HFFc6 (cell line): Measurements from ENCODE around the gene EFNA2. TPM values are rescaled to one million over a fixed set of nuclear protein-coding genes. Genes with fewer than 3 reads are reported as not detected.

Source experiments
- DNase-seq: peaks from one replicate; pipeline ENCODE4 v3.0.0-alpha.2; 2018
- H3K27ac Mint-ChIP-seq: 2 replicates; pipeline ENCODE4 v1.8.0; 2020; ENCODE audit warnings: mild to moderate bottlenecking, mixed read lengths
- H3K27me3 Mint-ChIP-seq: 2 replicates; pipeline ENCODE4 v1.8.0; 2021; ENCODE audit warnings: mild to moderate bottlenecking, moderate library complexity, mixed read lengths; ENCODE audit not compliant: insufficient read depth
- H3K36me3 Mint-ChIP-seq: 2 replicates; pipeline ENCODE4 v1.8.0; 2021; ENCODE audit warnings: low read depth, mixed read lengths
- H3K4me1 Mint-ChIP-seq: 2 replicates; pipeline ENCODE4 v1.8.0; 2020; ENCODE audit warnings: low read depth, mixed read lengths
- H3K4me3 Mint-ChIP-seq: 2 replicates; pipeline ENCODE4 v1.8.0; 2020; ENCODE audit warnings: mild to moderate bottlenecking, moderate library complexity, mixed read lengths
- H3K9me3 Mint-ChIP-seq: 2 replicates; pipeline ENCODE4 v1.8.0; 2020; ENCODE audit warnings: mild to moderate bottlenecking, mixed read lengths
- total RNA-seq, 6 experiments: library from RNA; stranded (reverse); fragmentation: NEBNext Ultra II Directional; extraction: Animal tissue kit (Norgen Biotek cat#: 25700); gene quantifications; 2 replicates in 1 of 6; 3 replicates in 5 of 6; pipeline ENCODE4 v1.2.3, GENCODE V29; 2021
- TF ChIP-seq, protein P1 (sequence below): fragments of 200-600 bp; sonication (generic); IDR thresholded peaks from 2 replicates; pipeline ENCODE4 v1.5.0; 2021; ENCODE audit warnings: antibody characterized with exemption, mild to moderate bottlenecking

Gene EFNA2
- total RNA-seq, 6 experiments from 2014 or later: not detected

DNA sequence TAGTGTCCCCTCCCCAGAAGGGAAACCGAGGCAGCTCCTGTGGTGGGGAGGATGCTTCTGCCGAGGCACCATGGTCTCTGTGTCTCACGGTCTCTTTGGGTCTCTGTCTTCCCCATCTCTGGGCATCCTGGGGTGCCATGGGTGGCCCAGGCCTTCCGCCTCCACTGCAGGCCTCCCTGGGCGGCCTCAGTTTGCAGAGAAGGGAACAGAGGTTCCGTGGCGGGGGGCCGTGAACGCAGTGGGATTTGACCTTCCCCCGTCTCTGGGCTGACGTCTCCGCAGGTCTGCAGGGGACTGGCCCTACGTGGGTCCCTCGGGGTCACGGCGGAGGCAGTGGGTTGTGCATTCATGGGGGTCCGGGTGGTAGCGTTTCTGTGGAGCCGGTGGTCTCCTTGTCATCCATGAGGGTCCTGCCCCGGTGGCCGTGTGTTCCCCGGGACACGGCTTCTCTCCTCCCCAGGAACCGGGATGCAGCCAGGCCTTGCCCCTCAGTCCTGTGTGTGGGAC, 4.6 kb downstream of the EFNA2 start:
- TF ChIP-seq, protein P1, sequence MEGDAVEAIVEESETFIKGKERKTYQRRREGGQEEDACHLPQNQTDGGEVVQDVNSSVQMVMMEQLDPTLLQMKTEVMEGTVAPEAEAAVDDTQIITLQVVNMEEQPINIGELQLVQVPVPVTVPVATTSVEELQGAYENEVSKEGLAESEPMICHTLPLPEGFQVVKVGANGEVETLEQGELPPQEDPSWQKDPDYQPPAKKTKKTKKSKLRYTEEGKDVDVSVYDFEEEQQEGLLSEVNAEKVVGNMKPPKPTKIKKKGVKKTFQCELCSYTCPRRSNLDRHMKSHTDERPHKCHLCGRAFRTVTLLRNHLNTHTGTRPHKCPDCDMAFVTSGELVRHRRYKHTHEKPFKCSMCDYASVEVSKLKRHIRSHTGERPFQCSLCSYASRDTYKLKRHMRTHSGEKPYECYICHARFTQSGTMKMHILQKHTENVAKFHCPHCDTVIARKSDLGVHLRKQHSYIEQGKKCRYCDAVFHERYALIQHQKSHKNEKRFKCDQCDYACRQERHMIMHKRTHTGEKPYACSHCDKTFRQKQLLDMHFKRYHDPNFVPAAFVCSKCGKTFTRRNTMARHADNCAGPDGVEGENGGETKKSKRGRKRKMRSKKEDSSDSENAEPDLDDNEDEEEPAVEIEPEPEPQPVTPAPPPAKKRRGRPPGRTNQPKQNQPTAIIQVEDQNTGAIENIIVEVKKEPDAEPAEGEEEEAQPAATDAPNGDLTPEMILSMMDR: no peak
- Mint-ChIP-seq H3K4me1 (no peaks in the 10 kb centered on the region), H3K27ac (no peak overlapping the region), H3K9me3 (no peaks in the 10 kb centered on the region), H3K4me3 (no peak overlapping the region), H3K27me3 (peaks cover 16% of the 10 kb centered on the region), H3K36me3 (no peaks in the 10 kb centered on the region)
- no peak for DNase-seq

DNA sequence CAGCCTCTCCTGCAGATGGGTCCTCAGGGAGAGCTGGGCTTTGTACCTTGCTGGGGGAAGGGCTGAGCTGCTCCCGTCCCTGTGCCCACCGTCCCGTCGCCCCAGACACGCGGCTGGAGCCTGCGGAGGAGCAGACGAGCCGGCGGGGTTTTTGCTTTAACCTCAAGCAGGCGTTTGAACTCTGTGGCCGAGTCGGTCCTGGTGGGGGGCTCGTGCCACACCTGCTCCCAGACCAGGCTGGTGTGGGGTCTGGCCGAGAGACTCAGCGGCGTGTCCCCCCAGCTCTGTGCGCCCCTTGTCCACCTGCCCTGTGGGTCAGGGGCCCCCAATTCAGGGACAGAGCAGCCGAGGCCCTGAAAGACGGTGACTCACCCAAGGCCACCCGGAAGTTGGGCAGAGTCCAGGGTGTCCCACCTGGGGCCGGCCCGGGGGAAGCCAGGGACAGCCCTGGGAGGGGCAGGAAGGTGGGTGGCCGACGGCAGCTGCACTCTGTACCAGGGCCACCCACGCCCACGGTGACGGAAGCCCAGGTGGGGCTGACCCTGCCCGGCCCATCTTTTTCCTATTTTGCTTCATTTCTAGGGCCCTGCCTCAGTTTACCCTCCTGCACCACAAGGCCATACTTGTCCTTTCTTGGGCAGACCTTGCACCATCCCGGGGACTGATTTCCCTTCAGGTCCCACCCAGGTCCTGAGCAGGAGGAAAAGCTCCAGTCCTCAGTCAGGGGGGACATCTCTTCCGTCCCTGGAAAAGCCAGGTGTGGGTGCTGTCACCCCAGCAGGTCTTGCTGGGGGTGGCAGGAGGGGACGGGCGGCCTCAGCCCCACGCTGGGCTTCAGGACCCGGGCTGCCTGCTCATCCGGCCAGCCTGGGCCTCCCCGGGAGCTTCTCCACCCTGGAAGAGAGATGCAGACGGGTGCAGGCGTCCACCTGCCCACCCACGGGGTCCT, 5.3 kb downstream of the EFNA2 start:
- no peaks in the 10 kb centered on the region for H3K36me3 Mint-ChIP-seq
- TF ChIP-seq, protein P1: no peak

DNA sequence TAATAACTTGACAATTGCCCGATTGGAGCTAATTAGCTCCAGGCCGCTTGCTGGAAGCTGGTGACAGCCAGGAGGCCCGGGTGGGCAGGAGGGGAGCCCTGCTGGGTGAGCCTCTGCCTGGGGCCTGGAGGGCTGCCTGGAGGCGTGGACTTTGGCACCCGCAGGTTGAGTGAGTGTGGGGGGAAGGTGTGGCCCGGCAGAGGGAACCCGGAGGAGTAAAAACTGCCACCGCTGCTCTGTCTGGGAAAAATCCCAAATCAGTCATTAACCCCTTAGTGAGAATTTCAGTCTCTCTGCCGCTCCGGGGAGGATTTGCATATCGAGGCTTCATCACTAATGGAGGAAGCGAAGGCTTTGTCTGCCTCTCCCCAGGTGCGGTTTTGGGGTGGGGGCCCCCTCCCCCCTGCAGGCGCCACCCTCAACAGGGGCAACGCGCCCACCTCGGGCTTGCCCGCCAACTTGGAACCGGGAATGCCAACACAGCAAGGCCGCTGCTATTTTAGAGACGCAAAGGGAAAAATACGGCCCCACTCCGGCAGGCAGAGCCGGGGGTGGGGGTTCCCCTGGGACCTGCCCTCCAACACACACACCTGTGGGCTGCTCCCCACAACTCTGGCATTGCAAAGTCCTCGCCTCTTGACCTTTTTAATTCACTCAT, 6.2 kb downstream of the EFNA2 start:
- Mint-ChIP-seq H3K4me1 (no peaks in the 10 kb centered on the region), H3K4me3 (no peak overlapping the region), H3K27ac (no peak overlapping the region), H3K9me3 (no peaks in the 10 kb centered on the region), H3K27me3 (peaks cover 13% of the 10 kb centered on the region), H3K36me3 (no peaks in the 10 kb centered on the region)
- DNase-seq: no peak
- TF ChIP-seq, protein P1: no peak

More for the DNA sequence above, 5.3 kb downstream of the EFNA2 start:
- DNase-seq: no peak
- Mint-ChIP-seq H3K27ac (no peak overlapping the region), H3K27me3 (peaks cover 16% of the 10 kb centered on the region), H3K9me3 (no peaks in the 10 kb centered on the region), H3K4me3 (no peak overlapping the region), H3K4me1 (no peaks in the 10 kb centered on the region)

DNA sequence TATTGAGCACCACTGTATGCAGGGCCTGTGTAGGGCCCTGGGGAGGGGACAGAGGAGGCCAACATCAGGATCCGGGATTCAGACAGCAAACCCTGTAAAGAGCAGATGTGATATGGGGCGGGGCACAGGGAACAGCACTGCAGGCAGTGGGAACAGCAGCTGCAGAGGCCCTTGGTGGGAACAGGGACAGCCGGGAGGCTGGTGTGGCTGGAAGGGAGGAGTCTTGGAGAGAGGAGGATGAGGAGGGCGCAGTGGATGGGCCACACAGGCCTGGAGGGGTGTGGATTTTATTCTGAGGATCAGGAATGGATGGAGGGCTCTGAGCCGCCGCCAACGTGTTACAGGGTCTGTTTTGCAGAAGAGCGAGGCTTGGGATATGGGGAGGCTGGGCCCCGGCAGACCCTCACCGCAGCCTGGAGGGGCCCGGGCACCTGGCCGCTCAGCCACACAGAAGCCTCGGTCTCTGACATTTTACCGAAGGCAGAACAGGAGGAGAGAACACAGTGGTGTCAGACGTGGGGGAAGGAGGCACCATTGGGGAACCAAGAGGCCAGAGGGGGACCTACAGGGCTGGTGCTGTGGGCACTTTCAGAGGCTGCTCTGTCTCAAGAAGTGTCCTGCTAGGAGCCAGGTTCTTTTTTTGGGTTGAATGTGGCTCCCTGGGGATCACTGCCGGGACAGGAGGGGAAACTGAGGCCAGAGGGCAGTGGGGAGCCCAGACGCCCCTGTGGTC, 6.9 kb downstream of the EFNA2 start:
- no peak overlapping the region for H3K4me3 Mint-ChIP-seq
- H3K4me1 Mint-ChIP-seq: no peaks in the 10 kb centered on the region
- no peak for DNase-seq
- peaks cover 13% of the 10 kb centered on the region for H3K27me3 Mint-ChIP-seq
- TF ChIP-seq, protein P1: no peak
- H3K9me3 Mint-ChIP-seq: no peaks in the 10 kb centered on the region
- H3K27ac Mint-ChIP-seq: no peak overlapping the region
- H3K36me3 Mint-ChIP-seq: no peaks in the 10 kb centered on the region
